B cell (primary cell): ENCODE measurements around the gene ZNF141.
"Not testable (repeated sequence)": the region's sequence is repeated elsewhere in the genome, so short reads cannot be mapped to it uniquely, and the experiment has no call there.

Experiments used
- EZH2 ChIP-seq: IDR thresholded peaks from 2 replicates; pipeline ENCODE4 v1.6.1; 2012; ENCODE audit warnings: borderline replicate concordance, low read depth, mild to moderate bottlenecking, moderate library complexity, low read length; ENCODE audit not compliant: insufficient read depth, poor library complexity, severe bottlenecking
- TF ChIP-seq, protein P1 (sequence below): fragments of 200-600 bp; IDR thresholded peaks from one replicate; pipeline ENCODE4 v1.8.0; 2022; ENCODE audit warnings: antibody characterized with exemption, mild to moderate bottlenecking

- TF ChIP-seq, protein P1, sequence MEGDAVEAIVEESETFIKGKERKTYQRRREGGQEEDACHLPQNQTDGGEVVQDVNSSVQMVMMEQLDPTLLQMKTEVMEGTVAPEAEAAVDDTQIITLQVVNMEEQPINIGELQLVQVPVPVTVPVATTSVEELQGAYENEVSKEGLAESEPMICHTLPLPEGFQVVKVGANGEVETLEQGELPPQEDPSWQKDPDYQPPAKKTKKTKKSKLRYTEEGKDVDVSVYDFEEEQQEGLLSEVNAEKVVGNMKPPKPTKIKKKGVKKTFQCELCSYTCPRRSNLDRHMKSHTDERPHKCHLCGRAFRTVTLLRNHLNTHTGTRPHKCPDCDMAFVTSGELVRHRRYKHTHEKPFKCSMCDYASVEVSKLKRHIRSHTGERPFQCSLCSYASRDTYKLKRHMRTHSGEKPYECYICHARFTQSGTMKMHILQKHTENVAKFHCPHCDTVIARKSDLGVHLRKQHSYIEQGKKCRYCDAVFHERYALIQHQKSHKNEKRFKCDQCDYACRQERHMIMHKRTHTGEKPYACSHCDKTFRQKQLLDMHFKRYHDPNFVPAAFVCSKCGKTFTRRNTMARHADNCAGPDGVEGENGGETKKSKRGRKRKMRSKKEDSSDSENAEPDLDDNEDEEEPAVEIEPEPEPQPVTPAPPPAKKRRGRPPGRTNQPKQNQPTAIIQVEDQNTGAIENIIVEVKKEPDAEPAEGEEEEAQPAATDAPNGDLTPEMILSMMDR: not testable (repeated sequence)
- TF ChIP-seq EZH2: not testable (repeated sequence)
Observed at GRCh38 chr4:408321-408720, 70.7 kb downstream of the ZNF141 start.
